GM19043 (cell line): ENCODE results near the gene PLEKHG4B.

Experiments used
- ATAC-seq: cut with Tn5 transposase; IDR thresholded peaks from one replicate; pipeline ENCODE4 v1.9.1; 2021; ENCODE audit warnings: low read depth; ENCODE audit not compliant: unreplicated experiment

PLEKHG4B gene

GRCh38 chr5:73768-74502 is 18.0 kb upstream of the PLEKHG4B start:
- no peak for ATAC-seq

GRCh38 chr5:74503-75109 is 17.4 kb upstream of the PLEKHG4B start:
- ATAC-seq, result no peak

- ATAC-seq, result no peak
These were observed 16.3 kb upstream of the PLEKHG4B start for GRCh38 chr5:75331-76320.

- no peak for ATAC-seq
These were observed 15.4 kb upstream of the PLEKHG4B start for GRCh38 chr5:76358-77169.

- no peak for ATAC-seq
These were observed 14.8 kb upstream of the PLEKHG4B start for GRCh38 chr5:77170-77501.

GRCh38 chr5:77546-77945 is 14.4 kb upstream of the PLEKHG4B start:
- ATAC-seq, result no peak

GRCh38 chr5:77957-78804 is 13.8 kb upstream of the PLEKHG4B start:
- no peak for ATAC-seq

- ATAC-seq, result no peak
These were observed 13.2 kb upstream of the PLEKHG4B start for GRCh38 chr5:78805-79149.

GRCh38 chr5:79263-79662 is 12.7 kb upstream of the PLEKHG4B start:
- ATAC-seq, result no peak

GRCh38 chr5:79821-80220 is 12.1 kb upstream of the PLEKHG4B start:
- ATAC-seq, result no peak

- no peak for ATAC-seq
These were observed 10.5 kb upstream of the PLEKHG4B start for GRCh38 chr5:81391-82021.

- ATAC-seq, result no peak
These were observed 9.9 kb upstream of the PLEKHG4B start for GRCh38 chr5:82097-82496.

GRCh38 chr5:82570-82969 is 9.4 kb upstream of the PLEKHG4B start:
- no peak for ATAC-seq

- ATAC-seq, result no peak
These were observed 8.9 kb upstream of the PLEKHG4B start for GRCh38 chr5:83029-83428.

GRCh38 chr5:85334-85995 is 6.5 kb upstream of the PLEKHG4B start:
- ATAC-seq, result no peak

GRCh38 chr5:89337-90286 is 2.4 kb upstream of the PLEKHG4B start:
- ATAC-seq, result no peak
